Activated gamma-delta T cell treated with Interleukin-2 at 50 U/mL for 16 hours (primary cell): Measurements from ENCODE around the gene CDK2AP2.
A peak's percentile ranks its signal among the peaks of the same experiment; 100 is the strongest.
"Not testable (repeated sequence)": the region's sequence is repeated elsewhere in the genome, so short reads cannot be mapped to it uniquely, and the experiment has no call there.

Source experiments
- DNase-seq: peaks from one replicate; pipeline ENCODE4 v3.0.0-alpha.2; 2020

CDK2AP2 gene

GRCh38 chr11:67465530-67465929 lies 42.4 kb downstream of the CDK2AP2 start:
- not testable (repeated sequence) for DNase-seq

GRCh38 chr11:67465189-67465510 lies 42.8 kb downstream of the CDK2AP2 start:
- no peak for DNase-seq

- DNase-seq, result peak; percentile 95
Measured at GRCh38 chr11:67464411-67465188, 43.4 kb downstream of the CDK2AP2 start.

- no peak for DNase-seq
Measured at GRCh38 chr11:67463680-67464410, 44.1 kb downstream of the CDK2AP2 start.

- DNase-seq, result no peak
Measured at GRCh38 chr11:67463186-67463585, 44.8 kb downstream of the CDK2AP2 start.

- no peak for DNase-seq
Measured at GRCh38 chr11:67458266-67458665, 49.7 kb downstream of the CDK2AP2 start.

- DNase-seq, result no peak
Measured at GRCh38 chr11:67457453-67457852, 50.5 kb downstream of the CDK2AP2 start.
